HG03558 (cell line): ENCODE results near the gene UNC5B.

Source experiments
- ATAC-seq: cut with Tn5 transposase; IDR thresholded peaks from one replicate; pipeline ENCODE4 v1.9.1; 2021; ENCODE audit warnings: moderate number of reproducible peaks; ENCODE audit not compliant: unreplicated experiment; ENCODE audit errors: extremely low read depth

Gene UNC5B

GRCh38 chr10:71250842-71251241 is 38.5 kb downstream of the UNC5B start:
- ATAC-seq = no peak

- no peak for ATAC-seq
These were observed 38.9 kb downstream of the UNC5B start for GRCh38 chr10:71251319-71251718.

- ATAC-seq = no peak
These were observed 39.9 kb downstream of the UNC5B start for GRCh38 chr10:71252220-71252619.

- ATAC-seq = no peak
These were observed 41.8 kb downstream of the UNC5B start for GRCh38 chr10:71253981-71254818.

GRCh38 chr10:71254834-71255549 is 42.6 kb downstream of the UNC5B start:
- no peak for ATAC-seq

- ATAC-seq = no peak
These were observed 43.1 kb downstream of the UNC5B start for GRCh38 chr10:71255550-71255807.

GRCh38 chr10:71255808-71256660 is 43.7 kb downstream of the UNC5B start:
- ATAC-seq = no peak

- no peak for ATAC-seq
These were observed 44.4 kb downstream of the UNC5B start for GRCh38 chr10:71256661-71257318.

- ATAC-seq = no peak
These were observed 45.1 kb downstream of the UNC5B start for GRCh38 chr10:71257319-71257997.

GRCh38 chr10:71258046-71258445 is 45.7 kb downstream of the UNC5B start:
- no peak for ATAC-seq

- ATAC-seq = no peak
These were observed 46.2 kb downstream of the UNC5B start for GRCh38 chr10:71258446-71259145.

- no peak for ATAC-seq
These were observed 46.9 kb downstream of the UNC5B start for GRCh38 chr10:71259282-71259681.

- no peak for ATAC-seq
These were observed 47.6 kb downstream of the UNC5B start for GRCh38 chr10:71259815-71260501.

GRCh38 chr10:71260622-71261325 is 48.4 kb downstream of the UNC5B start:
- ATAC-seq = no peak

- ATAC-seq = no peak
These were observed 49.7 kb downstream of the UNC5B start for GRCh38 chr10:71262027-71262426.

GRCh38 chr10:71262817-71263216 is 50.4 kb downstream of the UNC5B start:
- ATAC-seq = no peak

GRCh38 chr10:71263376-71263775 is 51.0 kb downstream of the UNC5B start:
- ATAC-seq = no peak
